ENCODE results near the gene NDST4.

Gene NDST4

GRCh38 chr4:115076691-115077090 is 36.7 kb downstream of the NDST4 start:
- no peak for TF ChIP-seq CTCF (conservative IDR thresholded peaks at IDR 0.05; ENCODE audit: low read depth, low read length)
- H3K4me3 ChIP-seq (ENCODE audit: low read depth, low read length), result no peak overlapping the region
- DNase-seq (ENCODE audit: low read depth), result no peak

GRCh38 chr4:115058533-115058932 is 54.9 kb downstream of the NDST4 start:
- DNase-seq (ENCODE audit: low read depth), result no peak
- H3K4me3 ChIP-seq (ENCODE audit: low read depth, low read length), result no peak overlapping the region
- no peak for TF ChIP-seq CTCF (conservative IDR thresholded peaks at IDR 0.05; ENCODE audit: low read depth, low read length)

- H3K4me3 ChIP-seq (ENCODE audit: low read depth, low read length), result no peak overlapping the region
- TF ChIP-seq CTCF (conservative IDR thresholded peaks at IDR 0.05; ENCODE audit: low read depth, low read length), result peak; percentile 56
- peak; percentile 54 for DNase-seq (ENCODE audit: low read depth)
These were observed 58.6 kb downstream of the NDST4 start for GRCh38 chr4:115054836-115055235.

- DNase-seq (ENCODE audit: low read depth), result no peak
- TF ChIP-seq CTCF (conservative IDR thresholded peaks at IDR 0.05; ENCODE audit: low read depth, low read length), result no peak
- H3K4me3 ChIP-seq (ENCODE audit: low read depth, low read length), result no peak overlapping the region
These were observed 60.1 kb downstream of the NDST4 start for GRCh38 chr4:115053313-115053712.

GRCh38 chr4:115042496-115042895 is 70.9 kb downstream of the NDST4 start:
- no peak overlapping the region for H3K4me3 ChIP-seq (ENCODE audit: low read depth, low read length)
- DNase-seq (ENCODE audit: low read depth), result no peak
- TF ChIP-seq CTCF (conservative IDR thresholded peaks at IDR 0.05; ENCODE audit: low read depth, low read length), result peak; percentile 41

GRCh38 chr4:115030281-115030680 is 83.1 kb downstream of the NDST4 start:
- TF ChIP-seq CTCF (conservative IDR thresholded peaks at IDR 0.05; ENCODE audit: low read depth, low read length), result no peak
- no peak overlapping the region for H3K4me3 ChIP-seq (ENCODE audit: low read depth, low read length)
- no peak for DNase-seq (ENCODE audit: low read depth)

GRCh38 chr4:115028682-115029410 is 84.6 kb downstream of the NDST4 start:
- no peak for DNase-seq (ENCODE audit: low read depth)
- H3K4me3 ChIP-seq (ENCODE audit: low read depth, low read length), result no peak overlapping the region
- TF ChIP-seq CTCF (conservative IDR thresholded peaks at IDR 0.05; ENCODE audit: low read depth, low read length), result no peak
